NCI-H510A (cell line): ENCODE results near the gene AACS.
"Not testable (repeated sequence)": the region's sequence is repeated elsewhere in the genome, so short reads cannot be mapped to it uniquely, and the experiment has no call there.

Experiments
- DNase-seq: peaks from one replicate; lab custom pipeline; 2025; lab: John Stamatoyannopoulos, UW

Gene AACS, protein sequence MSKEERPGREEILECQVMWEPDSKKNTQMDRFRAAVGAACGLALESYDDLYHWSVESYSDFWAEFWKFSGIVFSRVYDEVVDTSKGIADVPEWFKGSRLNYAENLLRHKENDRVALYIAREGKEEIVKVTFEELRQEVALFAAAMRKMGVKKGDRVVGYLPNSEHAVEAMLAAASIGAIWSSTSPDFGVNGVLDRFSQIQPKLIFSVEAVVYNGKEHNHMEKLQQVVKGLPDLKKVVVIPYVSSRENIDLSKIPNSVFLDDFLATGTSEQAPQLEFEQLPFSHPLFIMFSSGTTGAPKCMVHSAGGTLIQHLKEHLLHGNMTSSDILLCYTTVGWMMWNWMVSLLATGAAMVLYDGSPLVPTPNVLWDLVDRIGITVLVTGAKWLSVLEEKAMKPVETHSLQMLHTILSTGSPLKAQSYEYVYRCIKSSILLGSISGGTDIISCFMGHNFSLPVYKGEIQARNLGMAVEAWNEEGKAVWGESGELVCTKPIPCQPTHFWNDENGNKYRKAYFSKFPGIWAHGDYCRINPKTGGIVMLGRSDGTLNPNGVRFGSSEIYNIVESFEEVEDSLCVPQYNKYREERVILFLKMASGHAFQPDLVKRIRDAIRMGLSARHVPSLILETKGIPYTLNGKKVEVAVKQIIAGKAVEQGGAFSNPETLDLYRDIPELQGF

GRCh38 chr12:125065021-125065918, at the start of gene AACS:
Gene AACS, plus strand, starts transcription at chr12:125065435. Its CDS starts 150 bp downstream, at chr12:125065585.
- peak; percentile 66 for DNase-seq

DNA sequence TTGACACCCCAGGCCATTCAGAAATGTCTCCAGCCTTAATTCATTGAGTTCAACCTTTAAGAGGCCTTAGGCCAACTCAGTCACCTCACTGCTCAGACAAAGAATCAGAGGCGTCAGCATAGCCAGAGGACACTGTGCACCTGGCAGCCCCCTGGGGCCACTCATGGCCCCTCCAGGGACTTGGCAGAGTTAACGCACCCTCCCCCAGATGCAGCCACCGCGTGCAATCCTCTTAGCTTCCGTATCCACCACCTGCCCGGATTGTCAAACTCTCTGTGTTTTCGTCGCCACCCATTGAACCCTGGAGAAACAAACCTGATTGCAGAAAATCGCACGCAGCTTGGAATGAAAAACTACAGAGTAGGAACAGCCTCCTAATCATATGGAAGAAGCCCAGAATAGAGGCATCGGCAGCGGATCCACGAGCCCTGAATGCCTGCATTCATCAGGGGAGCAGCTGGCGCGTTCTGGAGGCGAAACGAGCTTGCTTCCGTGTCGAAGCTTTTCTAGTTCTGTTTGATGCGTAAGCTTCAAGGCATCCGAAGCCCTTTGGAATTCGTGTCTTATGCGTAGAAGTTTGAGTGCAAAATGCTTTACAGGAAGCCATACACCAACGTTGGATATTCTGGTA, 49.4 kb upstream of the AACS start:
- DNase-seq: no peak

DNA sequence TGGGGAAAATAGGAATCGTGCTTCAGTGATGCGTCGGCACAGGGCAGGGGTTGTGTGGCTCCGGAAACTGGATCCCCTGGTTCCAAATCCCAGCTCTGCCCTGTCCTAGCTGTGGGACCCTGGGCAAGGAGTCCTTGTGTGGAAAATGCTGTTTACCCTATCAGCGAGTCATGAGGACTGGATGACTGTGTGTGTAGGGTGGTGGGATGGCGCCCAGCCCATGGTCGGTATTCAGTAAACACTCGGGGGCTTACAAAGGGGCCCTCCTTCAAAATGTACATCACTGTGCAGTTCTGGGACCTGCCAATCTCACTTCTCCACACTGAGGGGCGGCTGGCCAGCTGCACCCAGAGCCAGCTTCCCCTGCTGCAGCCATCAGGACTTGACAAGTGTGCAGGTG, 47.4 kb upstream of the AACS start:
- DNase-seq: no peak

- DNase-seq: no peak
Measured at GRCh38 chr12:125018356-125018755, 46.9 kb upstream of the AACS start.

DNA sequence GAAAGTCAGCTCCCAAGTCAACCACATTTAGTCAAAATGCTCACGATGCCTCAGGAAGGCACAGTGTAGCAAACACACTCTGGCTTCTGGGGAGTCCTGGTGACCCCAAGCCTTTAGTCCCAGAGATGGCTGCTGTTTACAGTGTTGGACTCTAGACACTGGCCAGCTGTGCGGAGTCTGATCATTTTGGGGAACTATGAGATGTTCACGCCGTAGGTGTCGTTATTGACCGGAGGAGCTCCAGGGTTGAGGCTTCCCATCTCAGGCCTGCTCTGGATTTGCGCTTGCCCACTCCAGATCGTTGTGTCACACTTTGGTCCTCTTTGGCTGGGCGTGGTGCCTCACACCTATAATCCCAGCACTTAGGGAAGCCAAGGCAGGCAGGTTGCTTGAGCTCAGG, 44.1 kb upstream of the AACS start:
- no peak for DNase-seq

DNA sequence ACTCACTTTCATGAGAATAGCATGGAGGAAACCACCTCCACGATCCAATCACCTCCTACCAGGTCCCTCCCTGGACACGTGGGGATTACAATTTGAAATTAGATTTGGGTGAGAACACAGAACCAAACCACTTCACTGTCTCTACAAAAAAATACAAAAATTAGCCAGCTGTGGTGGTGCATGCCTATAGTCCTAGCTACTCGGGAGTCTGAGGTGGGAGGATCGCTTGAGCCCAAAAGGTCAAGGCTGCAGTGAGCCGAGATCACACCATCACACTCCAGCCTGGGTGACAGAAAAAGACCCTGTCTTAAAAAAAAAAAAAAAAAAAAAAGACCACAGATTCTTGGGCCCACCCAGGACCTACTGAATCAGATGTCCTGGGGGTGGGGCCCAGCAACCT, 43.5 kb upstream of the AACS start:
- DNase-seq: no peak

DNA sequence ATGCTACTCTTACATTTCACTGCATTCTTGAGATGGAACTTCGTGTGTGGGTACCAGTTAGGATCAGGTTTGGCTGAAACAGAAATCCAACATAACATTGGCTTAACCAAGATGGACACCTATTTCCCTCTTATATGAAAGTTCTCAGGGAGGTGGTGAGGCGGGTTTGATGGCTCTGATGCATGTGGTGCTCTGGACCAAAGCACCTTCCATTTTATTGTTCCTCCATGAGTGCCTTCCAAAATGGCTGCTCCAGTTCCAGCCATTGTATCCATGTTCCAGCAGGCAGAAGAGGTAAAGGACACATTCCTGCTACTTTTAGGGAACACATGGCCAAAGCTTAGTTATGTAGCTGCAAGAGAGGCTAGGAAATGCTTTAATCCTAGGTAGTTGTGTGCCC, 42.2 kb upstream of the AACS start:
- DNase-seq: no peak

GRCh38 chr12:125024949-125025563, 40.2 kb upstream of the AACS start:
- DNase-seq: no peak

- DNase-seq: no peak
Measured at GRCh38 chr12:125025606-125026235, 39.5 kb upstream of the AACS start.

DNA sequence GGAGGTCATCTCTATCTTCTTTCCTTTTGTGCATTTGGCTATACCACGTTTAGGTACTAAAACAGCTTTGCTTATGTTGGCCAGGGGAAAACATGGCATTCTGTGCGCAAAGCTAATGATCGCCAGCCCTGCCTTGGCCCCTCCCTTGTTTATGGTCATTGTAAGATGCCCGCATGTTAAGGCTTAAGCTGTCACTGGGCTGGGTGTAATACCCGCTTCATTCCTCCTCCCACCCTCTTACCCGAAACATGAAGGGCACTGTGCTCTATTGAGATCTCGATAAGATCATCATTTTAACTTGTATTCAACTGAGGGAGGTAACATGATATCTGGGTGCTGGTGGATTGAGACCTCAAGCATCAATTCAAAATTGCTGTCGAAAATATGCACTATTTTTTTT, 37.1 kb upstream of the AACS start:
- DNase-seq: no peak

DNA sequence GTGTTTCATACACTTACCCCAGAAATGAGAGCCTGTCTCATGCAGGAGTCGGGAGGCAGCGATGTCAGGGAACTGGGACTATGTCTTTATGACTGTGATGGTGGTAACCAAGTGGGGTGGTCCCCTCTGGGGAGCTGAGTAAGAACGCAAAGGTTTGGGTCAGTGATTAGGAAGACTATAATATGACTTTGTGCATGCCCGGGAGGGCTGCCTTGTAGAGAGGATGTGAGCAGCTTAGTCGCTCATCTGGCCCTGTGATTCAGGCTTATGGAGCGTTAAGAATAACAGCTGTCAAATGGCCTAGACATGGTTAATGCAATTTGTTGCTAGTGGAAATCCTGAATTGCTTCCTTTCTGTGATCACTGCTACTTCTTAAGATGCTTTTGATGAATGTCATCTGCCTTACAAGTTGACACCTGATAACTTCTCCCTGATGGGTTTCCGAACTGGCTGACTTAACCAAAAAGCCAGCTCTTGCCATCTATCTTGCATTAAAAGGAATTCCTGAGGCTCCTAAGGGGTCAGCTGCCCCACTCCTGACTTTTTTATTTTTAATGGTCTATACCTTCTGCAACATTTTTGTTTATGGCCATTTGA, 35.4 kb upstream of the AACS start:
- DNase-seq: no peak

DNA sequence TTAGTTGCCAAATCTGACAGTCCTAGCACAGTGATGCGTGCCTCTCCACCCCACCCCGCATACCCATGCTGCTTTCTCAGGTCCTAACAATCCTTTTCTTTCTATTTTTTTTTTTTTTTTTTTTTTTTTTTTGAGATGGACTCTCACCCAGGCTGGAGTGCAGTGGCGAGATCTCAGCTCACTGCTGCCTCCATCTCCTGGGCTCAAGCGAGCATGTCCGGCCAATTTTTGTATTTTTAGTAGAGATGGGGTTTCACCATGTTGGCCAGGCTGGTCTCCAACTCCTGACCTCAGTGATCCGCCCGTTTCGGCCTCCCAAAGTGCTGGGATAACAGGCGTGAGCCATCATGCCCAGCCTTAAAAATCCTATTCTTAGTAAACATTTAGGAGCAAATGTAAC, 33.8 kb upstream of the AACS start:
- not testable (repeated sequence) for DNase-seq

DNA sequence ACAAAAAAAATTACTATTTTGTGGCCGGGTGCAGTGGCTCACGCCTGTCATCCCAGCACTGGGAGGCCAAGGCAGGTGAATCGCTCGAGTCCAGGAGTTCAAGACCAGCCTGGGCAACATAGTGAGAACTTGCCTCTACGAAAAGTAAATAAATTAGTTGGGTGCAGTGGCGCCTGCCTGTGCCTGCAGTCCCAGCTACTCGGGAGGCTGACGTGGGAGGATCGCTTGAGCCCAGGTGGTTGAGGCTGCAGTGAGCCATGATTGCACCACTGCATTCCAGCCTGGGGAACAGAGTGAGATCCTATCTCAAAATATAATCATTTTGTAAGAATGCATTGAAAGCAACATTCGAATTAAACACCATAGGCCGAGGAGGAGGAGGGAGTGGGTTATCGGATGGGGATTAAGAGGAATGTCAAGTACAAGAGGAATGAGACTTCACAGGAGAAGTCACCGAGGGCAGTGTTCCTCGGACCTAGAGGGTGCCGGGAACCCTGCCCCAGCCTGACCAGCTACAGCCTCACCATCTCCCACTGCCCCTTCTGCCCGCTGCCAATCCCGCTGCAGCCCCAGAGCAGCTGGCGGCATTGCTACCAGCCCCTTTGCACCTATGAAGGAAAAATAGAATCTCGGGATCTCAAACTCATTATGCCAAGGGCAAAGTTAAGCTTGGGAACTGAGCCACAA, 32.6 kb upstream of the AACS start:
- DNase-seq: no peak

DNA sequence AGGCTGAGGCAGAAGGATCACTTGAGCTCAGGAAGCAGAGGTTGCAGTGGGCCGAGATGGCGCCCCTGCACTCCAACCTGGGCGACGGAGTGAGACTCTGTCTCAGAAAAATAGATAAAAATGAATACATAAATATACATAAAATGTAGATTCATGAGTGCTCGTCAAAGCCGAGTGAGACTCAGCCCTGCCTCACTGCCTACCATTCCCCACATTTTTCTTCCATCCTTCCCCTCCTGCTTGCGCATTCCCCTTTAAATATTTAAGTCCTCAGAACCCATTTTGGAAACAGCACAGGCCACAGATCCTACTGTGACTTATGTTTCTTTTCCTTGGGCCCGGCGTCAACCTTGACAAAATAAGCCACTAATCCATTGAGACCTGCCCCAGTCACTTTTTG, 31.9 kb upstream of the AACS start:
- DNase-seq: no peak

DNA sequence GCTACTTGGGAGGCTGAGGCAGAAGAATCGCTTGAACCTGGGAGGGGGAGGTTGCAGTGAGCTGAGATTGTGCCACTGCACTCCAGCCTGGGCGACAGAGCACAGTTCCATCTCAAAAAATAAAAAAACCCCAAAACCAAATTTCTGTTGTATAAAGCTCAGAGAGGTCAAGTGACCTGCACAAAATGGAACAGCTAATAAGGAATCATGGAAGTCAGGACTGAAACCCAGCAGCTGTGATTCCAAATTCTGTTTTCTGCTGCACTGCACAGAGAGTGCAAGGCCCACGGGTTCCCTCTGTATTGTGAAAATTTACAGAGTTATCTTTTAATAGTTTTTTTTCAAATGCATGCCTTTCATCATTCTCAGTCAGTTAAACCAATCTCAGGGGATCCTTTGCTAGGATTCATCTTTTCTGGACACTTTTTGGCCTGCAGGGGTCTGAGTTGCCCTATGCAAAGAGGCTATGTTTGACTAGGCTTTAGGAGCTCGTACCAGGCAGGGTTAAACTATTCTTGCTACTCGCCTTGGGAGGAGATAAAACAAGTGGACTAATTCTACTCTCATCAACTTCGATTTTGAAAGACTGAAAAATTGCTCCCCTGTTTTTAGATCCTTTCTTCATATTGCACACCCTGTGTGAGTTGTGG, 26.1 kb upstream of the AACS start:
- DNase-seq: no peak

- no peak for DNase-seq
Measured at GRCh38 chr12:125049093-125049458, 16.2 kb upstream of the AACS start.

DNA sequence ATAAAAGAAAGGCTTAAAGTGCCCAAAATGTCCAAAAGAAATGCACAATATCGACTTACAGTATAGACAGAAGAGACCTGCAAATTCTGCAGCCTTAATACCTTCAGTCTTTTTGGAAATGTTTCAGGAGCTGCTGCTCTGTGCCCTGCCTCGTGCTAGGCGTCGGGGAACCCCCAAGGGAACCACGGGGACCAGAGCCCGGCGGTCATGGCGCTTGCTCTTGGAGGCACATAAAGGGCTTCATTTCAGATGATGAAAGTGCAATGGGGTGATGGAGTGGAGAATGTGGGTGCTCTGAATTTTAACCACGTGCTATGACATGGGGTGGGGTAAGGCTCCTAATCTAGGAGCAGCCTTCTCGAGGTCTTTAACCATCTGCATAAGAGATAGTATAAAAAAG, 14.8 kb upstream of the AACS start:
- DNase-seq: no peak

GRCh38 chr12:125050868-125051267, 14.4 kb upstream of the AACS start:
- DNase-seq: no peak

DNA sequence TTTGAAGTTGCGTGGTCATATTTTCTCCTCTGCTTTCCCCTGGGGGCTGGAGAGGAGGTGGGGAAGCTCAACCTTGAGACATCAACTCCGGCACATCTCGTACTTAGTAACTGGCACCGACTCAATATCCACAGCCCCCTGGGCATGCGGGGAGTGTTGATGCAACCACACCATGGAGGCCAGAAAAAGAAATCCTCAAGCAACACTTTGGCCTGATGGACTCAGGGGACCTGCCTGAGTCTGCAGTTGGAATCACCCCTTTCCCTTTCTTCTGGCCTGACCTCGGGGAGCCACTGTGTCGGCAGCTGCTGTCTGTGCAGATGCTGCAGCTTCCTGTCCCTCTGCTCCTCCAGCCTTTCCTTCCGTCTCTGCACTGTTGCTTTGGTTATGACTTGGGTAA, 11.4 kb upstream of the AACS start:
- DNase-seq: no peak

DNA sequence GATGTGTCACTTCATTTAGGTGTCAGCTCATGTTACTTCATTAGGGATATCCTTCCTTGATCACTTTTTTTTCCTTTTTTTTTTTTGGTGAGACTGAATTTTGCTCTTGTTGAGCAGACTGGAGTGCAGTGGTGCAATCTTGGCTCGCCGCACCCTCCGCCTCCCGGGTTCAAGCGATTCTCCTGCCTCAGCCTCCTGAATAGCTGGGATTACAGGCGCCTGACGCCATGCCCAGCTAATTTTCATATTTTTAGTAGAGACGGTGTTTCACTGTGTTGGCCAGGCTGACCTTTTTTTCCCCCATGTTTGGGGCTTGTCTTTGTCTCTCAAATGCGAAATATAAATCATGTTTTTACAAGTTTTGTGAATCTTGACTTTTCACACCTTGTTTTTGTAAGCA, 9.6 kb upstream of the AACS start:
- no peak for DNase-seq
